SU-DHL-6 (cell line): ENCODE data around the gene ACBD3.

Source experiments
- H2AFZ ChIP-seq: fragments of 200-600 bp; sonication (generic); 2 replicates; pipeline ENCODE4 v1.6.1; 2014; ENCODE audit warnings: low read depth, mild to moderate bottlenecking, moderate library complexity, mixed read lengths, antibody characterized with exemption, low read length; ENCODE audit not compliant: severe bottlenecking
- H3F3A ChIP-seq: fragments of 200-600 bp; shearing (Covaris generic); 2 replicates; pipeline ENCODE4 v1.6.0; 2016; ENCODE audit warnings: antibody characterized with exemption, mild to moderate bottlenecking; ENCODE audit not compliant: insufficient read depth
- H3K27ac ChIP-seq: fragments of 200-600 bp; sonication (generic); 2 replicates; pipeline ENCODE4 v1.5.1; 2016; ENCODE audit warnings: low read depth, mild to moderate bottlenecking, low read length, moderate library complexity, mixed read lengths
- H3K27me3 ChIP-seq: fragments of 200-600 bp; sonication (generic), shearing (Covaris generic); 2 replicates; pipeline ENCODE4 v1.6.0; 2014; ENCODE audit warnings: mild to moderate bottlenecking, low read length
- H3K36me3 ChIP-seq: fragments of 200-600 bp; sonication (generic); 2 replicates; pipeline ENCODE4 v1.6.1; 2014; ENCODE audit warnings: mild to moderate bottlenecking, low read length, mixed read lengths
- H3K4me2 ChIP-seq: fragments of 300-600, 200-600 bp; shearing (Covaris generic), sonication (generic); 2 replicates; pipeline ENCODE4 v1.6.0; 2014; ENCODE audit warnings: low read length, low read depth, mild to moderate bottlenecking; ENCODE audit not compliant: poor library complexity, severe bottlenecking
- H3K4me3 ChIP-seq: fragments of 200-600 bp; sonication (generic); 2 replicates; pipeline ENCODE4 v1.5.1; 2014; ENCODE audit warnings: antibody characterized with exemption, low read length, mild to moderate bottlenecking, mixed read lengths; ENCODE audit not compliant: insufficient read depth, poor library complexity, severe bottlenecking
- H3K79me2 ChIP-seq: fragments of 200-600 bp; sonication (generic); 2 replicates; pipeline ENCODE4 v1.6.1; 2014; ENCODE audit warnings: mild to moderate bottlenecking, low read length, moderate library complexity; ENCODE audit not compliant: insufficient read depth
- H3K9ac ChIP-seq: fragments of 200-600 bp; sonication (generic); 2 replicates; pipeline ENCODE4 v1.7.0; 2014; ENCODE audit warnings: mild to moderate bottlenecking, low read length
- H3K9me2 ChIP-seq: fragments of 200-600 bp; sonication (generic); replicated peaks from 2 replicates; pipeline ENCODE4 v1.6.1; 2014; ENCODE audit warnings: low read length; ENCODE audit not compliant: insufficient read depth
- H3K9me3 ChIP-seq: fragments of 200-600 bp; sonication (generic); 2 replicates; pipeline ENCODE4 v1.6.1; 2014; ENCODE audit warnings: low read length, mixed read lengths; ENCODE audit not compliant: insufficient read depth
- H4K20me1 ChIP-seq: fragments of 200-600 bp; sonication (generic); 2 replicates; pipeline ENCODE4 v1.6.1; 2014; ENCODE audit warnings: low read depth, mild to moderate bottlenecking, antibody characterized with exemption, low read length, moderate library complexity, mixed read lengths
- CTCF ChIP-seq: fragments of 200-600 bp; sonication (generic); IDR thresholded peaks from one replicate; pipeline ENCODE4 v1.5.1; 2017; ENCODE audit warnings: antibody characterized with exemption, mild to moderate bottlenecking, low read length, moderate library complexity; ENCODE audit not compliant: insufficient read depth, poor library complexity, severe bottlenecking
- EZH2phosphoT487 ChIP-seq: fragments of 200-600 bp; sonication (generic), shearing (Covaris generic); conservative IDR thresholded peaks from 2 replicates; pipeline ENCODE4 v1.6.1; 2018; ENCODE audit warnings: mild to moderate bottlenecking, antibody characterized with exemption, low read length, moderate library complexity, mixed read lengths

Gene ACBD3

GRCh38 chr1:226166341-226166740 is 20.2 kb downstream of the ACBD3 start:
- H3K79me2 ChIP-seq = peaks cover 33% of the 10 kb centered on the region
- peaks cover 19% of the 10 kb centered on the region for H3F3A ChIP-seq
- no peak overlapping the region for H3K4me2 ChIP-seq
- H3K27ac ChIP-seq = peak overlapping the region; percentile 18; the same call in 1 of the 2 replicates
- H3K36me3 ChIP-seq = peaks cover 25% of the 10 kb centered on the region
- H3K9me2 ChIP-seq = no peaks in the 10 kb centered on the region
- no peak overlapping the region for H2AFZ ChIP-seq
- H3K9ac ChIP-seq = no peak overlapping the region
- H4K20me1 ChIP-seq = no peaks in the 10 kb centered on the region; the same call in 1 of the 2 replicates
- H3K4me3 ChIP-seq = no peak overlapping the region
- no peak for TF ChIP-seq CTCF
- no peak for TF ChIP-seq EZH2phosphoT487
- H3K9me3 ChIP-seq = no peaks in the 10 kb centered on the region
- no peaks in the 10 kb centered on the region for H3K27me3 ChIP-seq

GRCh38 chr1:226164154-226164553 is 22.4 kb downstream of the ACBD3 start:
- Histone ChIP-seq H3K27me3 (no peaks in the 10 kb centered on the region), H3K4me2 (no peak overlapping the region), H4K20me1 (no peaks in the 10 kb centered on the region; the same call in 1 of the 2 replicates), H3K9me3 (no peaks in the 10 kb centered on the region), H3K9me2 (no peaks in the 10 kb centered on the region), H2AFZ (no peak overlapping the region), H3F3A (peaks cover 33% of the 10 kb centered on the region), H3K4me3 (no peak overlapping the region), H3K36me3 (peaks cover 33% of the 10 kb centered on the region), H3K9ac (no peak overlapping the region), H3K79me2 (peaks cover 25% of the 10 kb centered on the region), H3K27ac (no peak overlapping the region)
- TF ChIP-seq EZH2phosphoT487 (no peak), CTCF (no peak)

- Histone ChIP-seq H3K9me2 (no peaks in the 10 kb centered on the region), H3K4me3 (no peak overlapping the region), H3K9me3 (no peaks in the 10 kb centered on the region), H4K20me1 (no peaks in the 10 kb centered on the region), H3K27ac (no peak overlapping the region), H3K79me2 (peaks cover 14% of the 10 kb centered on the region), H3K9ac (no peak overlapping the region), H2AFZ (no peak overlapping the region), H3K27me3 (no peaks in the 10 kb centered on the region), H3K36me3 (peaks cover 38% of the 10 kb centered on the region), H3F3A (peaks cover 42% of the 10 kb centered on the region), H3K4me2 (no peak overlapping the region)
- TF ChIP-seq EZH2phosphoT487 (no peak), CTCF (no peak)
These were observed 23.6 kb downstream of the ACBD3 start for GRCh38 chr1:226162898-226163297.
